CD1c-positive myeloid dendritic cell (primary cell): ENCODE data around the gene PNLIPRP1.

Experiments used
- DNase-seq: peaks from one replicate; pipeline ENCODE4 v3.0.0-alpha.2; 2016; ENCODE audit errors: extremely low spot score

The PNLIPRP1 gene

GRCh38 chr10:116599991-116600390 lies 9.2 kb downstream of the PNLIPRP1 start:
- DNase-seq: no peak

GRCh38 chr10:116602648-116603400 lies 12.1 kb downstream of the PNLIPRP1 start:
- no peak for DNase-seq

- no peak for DNase-seq
These were observed 15.3 kb downstream of the PNLIPRP1 start for GRCh38 chr10:116606061-116606483.

- DNase-seq: no peak
These were observed 16.6 kb downstream of the PNLIPRP1 start for GRCh38 chr10:116607336-116607735.

GRCh38 chr10:116608686-116609594 lies 18.2 kb downstream of the PNLIPRP1 start:
- no peak for DNase-seq

GRCh38 chr10:116610443-116611152 lies 19.8 kb downstream of the PNLIPRP1 start:
- DNase-seq: no peak

- no peak for DNase-seq
These were observed 20.4 kb downstream of the PNLIPRP1 start for GRCh38 chr10:116611153-116611545.

- DNase-seq: no peak
These were observed 21.5 kb downstream of the PNLIPRP1 start for GRCh38 chr10:116612107-116612769.

GRCh38 chr10:116613471-116613870 lies 22.7 kb downstream of the PNLIPRP1 start:
- DNase-seq: no peak

GRCh38 chr10:116614796-116615195 lies 24.0 kb downstream of the PNLIPRP1 start:
- DNase-seq: no peak

GRCh38 chr10:116615199-116615776 lies 24.5 kb downstream of the PNLIPRP1 start:
- no peak for DNase-seq

GRCh38 chr10:116620423-116621400 lies 30.0 kb downstream of the PNLIPRP1 start, which contains the start of gene PNLIPRP2:
PNLIPRP2 (plus strand) TSS chr10:116620953.
- DNase-seq: no peak

- no peak for DNase-seq
These were observed 30.7 kb downstream of the PNLIPRP1 start for GRCh38 chr10:116621476-116621875.

GRCh38 chr10:116621934-116622655 lies 31.3 kb downstream of the PNLIPRP1 start:
- no peak for DNase-seq

GRCh38 chr10:116625845-116626244 lies 35.1 kb downstream of the PNLIPRP1 start:
- DNase-seq: no peak

GRCh38 chr10:116626815-116627214 lies 36.1 kb downstream of the PNLIPRP1 start:
- no peak for DNase-seq

- no peak for DNase-seq
These were observed 36.7 kb downstream of the PNLIPRP1 start for GRCh38 chr10:116627386-116627933.

GRCh38 chr10:116629340-116629739 lies 38.6 kb downstream of the PNLIPRP1 start:
- no peak for DNase-seq

- no peak for DNase-seq
These were observed 39.3 kb downstream of the PNLIPRP1 start for GRCh38 chr10:116630020-116630419.
